Measurements from ENCODE around the gene LRRC32. TPM values are rescaled to one million over a fixed set of nuclear protein-coding genes. Genes with fewer than 3 reads are reported as not detected.

LRRC32 gene
- total and polyA plus RNA-seq, 10 of the 15 experiments (the other 5 are each of a cell fraction or from before 2014, with no cell fraction given): 0.56 to 20.8 (median 7.4) TPM

- in situ Hi-C loops (cut with MboI): no loop called here
- ChIA-PET SMC1A (ENCODE audit: uncharacterized antibody, unreplicated experiment) (interaction anchor here (1.0 to 2.9 kb wide), 5 partner anchors 8 to 42 kb away, joined by 3 to 24 read pairs (median 3); no protein-coding TSS in a partner anchor), POLR2A (interaction anchor here (0.5 to 2.4 kb wide), 4 partner anchors 10 to 866 kb away, joined by 3 to 33 read pairs (median 11); partner anchors contain the start of gene LRRC32), RAD21 (ENCODE audit: unreplicated experiment) (interaction anchor here (2.2 to 11.6 kb wide), 2 partner anchors 32 to 41 kb away, joined by 8 to 145 read pairs; partner anchors contain the start of gene LRRC32), CTCF (interaction anchor here (0.7 to 10.0 kb wide), 3 partner anchors 17 to 40 kb away, joined by 3 to 70 read pairs (median 15); partner anchors contain the start of gene LRRC32)
- H3K4me1 ChIP-seq (ENCODE audit: control insufficient read depth, insufficient read depth, low read length): peaks cover 41% of the 10 kb centered on the region
- no peaks in the 10 kb centered on the region for H4K20me1 ChIP-seq (ENCODE audit: control insufficient read depth, insufficient read depth)
- H3K4me3 ChIP-seq: no peak overlapping the region
- H3K79me2 ChIP-seq (ENCODE audit: control insufficient read depth, insufficient read depth, low read length): no peaks in the 10 kb centered on the region
- DNase-seq (ENCODE audit: low read depth, low spot score) (no peak), ATAC-seq (no peak), FAIRE-seq (no peak)
- no peak for TF ChIP-seq SMARCA5 (IDR thresholded peaks at IDR 0.05)
- TF ChIP-seq SP1 (IDR thresholded peaks at IDR 0.05; ENCODE audit: low read depth, low read length): no peak
- TF ChIP-seq POU2F2 (IDR thresholded peaks at IDR 0.05; ENCODE audit: borderline replicate concordance, low read depth, low read length): no peak
- TF ChIP-seq, protein P1, sequence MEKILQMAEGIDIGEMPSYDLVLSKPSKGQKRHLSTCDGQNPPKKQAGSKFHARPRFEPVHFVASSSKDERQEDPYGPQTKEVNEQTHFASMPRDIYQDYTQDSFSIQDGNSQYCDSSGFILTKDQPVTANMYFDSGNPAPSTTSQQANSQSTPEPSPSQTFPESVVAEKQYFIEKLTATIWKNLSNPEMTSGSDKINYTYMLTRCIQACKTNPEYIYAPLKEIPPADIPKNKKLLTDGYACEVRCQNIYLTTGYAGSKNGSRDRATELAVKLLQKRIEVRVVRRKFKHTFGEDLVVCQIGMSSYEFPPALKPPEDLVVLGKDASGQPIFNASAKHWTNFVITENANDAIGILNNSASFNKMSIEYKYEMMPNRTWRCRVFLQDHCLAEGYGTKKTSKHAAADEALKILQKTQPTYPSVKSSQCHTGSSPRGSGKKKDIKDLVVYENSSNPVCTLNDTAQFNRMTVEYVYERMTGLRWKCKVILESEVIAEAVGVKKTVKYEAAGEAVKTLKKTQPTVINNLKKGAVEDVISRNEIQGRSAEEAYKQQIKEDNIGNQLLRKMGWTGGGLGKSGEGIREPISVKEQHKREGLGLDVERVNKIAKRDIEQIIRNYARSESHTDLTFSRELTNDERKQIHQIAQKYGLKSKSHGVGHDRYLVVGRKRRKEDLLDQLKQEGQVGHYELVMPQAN (conservative IDR thresholded peaks at IDR 0.05): no peak
- TF ChIP-seq WRNIP1 (IDR thresholded peaks at IDR 0.05; ENCODE audit: borderline replicate concordance, low read depth, low read length): no peak
- no peak for TF ChIP-seq BMI1 (IDR thresholded peaks at IDR 0.05; ENCODE audit: borderline replicate concordance)
- TF ChIP-seq CEBPZ (IDR thresholded peaks at IDR 0.05; ENCODE audit: low read depth, low read length): no peak
- TF ChIP-seq, protein P2, sequence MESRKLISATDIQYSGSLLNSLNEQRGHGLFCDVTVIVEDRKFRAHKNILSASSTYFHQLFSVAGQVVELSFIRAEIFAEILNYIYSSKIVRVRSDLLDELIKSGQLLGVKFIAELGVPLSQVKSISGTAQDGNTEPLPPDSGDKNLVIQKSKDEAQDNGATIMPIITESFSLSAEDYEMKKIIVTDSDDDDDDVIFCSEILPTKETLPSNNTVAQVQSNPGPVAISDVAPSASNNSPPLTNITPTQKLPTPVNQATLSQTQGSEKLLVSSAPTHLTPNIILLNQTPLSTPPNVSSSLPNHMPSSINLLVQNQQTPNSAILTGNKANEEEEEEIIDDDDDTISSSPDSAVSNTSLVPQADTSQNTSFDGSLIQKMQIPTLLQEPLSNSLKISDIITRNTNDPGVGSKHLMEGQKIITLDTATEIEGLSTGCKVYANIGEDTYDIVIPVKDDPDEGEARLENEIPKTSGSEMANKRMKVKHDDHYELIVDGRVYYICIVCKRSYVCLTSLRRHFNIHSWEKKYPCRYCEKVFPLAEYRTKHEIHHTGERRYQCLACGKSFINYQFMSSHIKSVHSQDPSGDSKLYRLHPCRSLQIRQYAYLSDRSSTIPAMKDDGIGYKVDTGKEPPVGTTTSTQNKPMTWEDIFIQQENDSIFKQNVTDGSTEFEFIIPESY (IDR thresholded peaks at IDR 0.05): no peak
- intact Hi-C loops (cut with micrococcal nuclease; ENCODE audit: unreplicated experiment): no loop called here
- BruUV-seq (replicated peaks): no TSS peak
- no peaks in the 10 kb centered on the region; a peak in 1 of 4 replicates for H3K27me3 ChIP-seq (replicated peaks in 1 of 2; ENCODE audit: control insufficient read depth in 2 of 2, insufficient read depth in 2 of 2, low read length in 1 of 2)
- no peaks in the 10 kb centered on the region for H3K36me3 ChIP-seq (ENCODE audit: control insufficient read depth in 2 of 2, insufficient read depth in 2 of 2, low read length in 1 of 2)
- H3K27ac ChIP-seq (ENCODE audit: control insufficient read depth, insufficient read depth): no peak overlapping the region
- WGBS (ENCODE audit: insufficient coverage, insufficient replicate concordance, low lambda C conversion rate, missing lambda C conversion rate): 51% methylated on average over 6 of the region's 6 CpGs
- H3K4me2 ChIP-seq (ENCODE audit: control insufficient read depth, insufficient read depth): no peak overlapping the region
- H3K9me3 ChIP-seq (replicated peaks; ENCODE audit: control insufficient read depth, insufficient read depth, low read length): peaks cover 12% of the 10 kb centered on the region; the same call in 2 of the 3 replicates
- no peak overlapping the region for H3K9ac ChIP-seq (ENCODE audit: control insufficient read depth, insufficient read depth, low read length)
- H2AFZ ChIP-seq (ENCODE audit: control insufficient read depth, low read depth, low read length): no peak overlapping the region
These were observed 39.8 kb downstream of the LRRC32 start for GRCh38 chr11:76630600-76631281.
